HG02840 (cell line): Measurements from ENCODE around the gene GIPC3.
"Not testable (repeated sequence)": the region's sequence is repeated elsewhere in the genome, so short reads cannot be mapped to it uniquely, and the experiment has no call there.

ENCODE experiments used
- ATAC-seq: cut with Tn5 transposase; IDR thresholded peaks from one replicate; pipeline ENCODE4 v1.9.1; 2021; ENCODE audit warnings: mild to moderate bottlenecking, moderate library complexity, moderate number of reproducible peaks; ENCODE audit not compliant: unreplicated experiment, low FRiP score

GIPC3 gene

DNA sequence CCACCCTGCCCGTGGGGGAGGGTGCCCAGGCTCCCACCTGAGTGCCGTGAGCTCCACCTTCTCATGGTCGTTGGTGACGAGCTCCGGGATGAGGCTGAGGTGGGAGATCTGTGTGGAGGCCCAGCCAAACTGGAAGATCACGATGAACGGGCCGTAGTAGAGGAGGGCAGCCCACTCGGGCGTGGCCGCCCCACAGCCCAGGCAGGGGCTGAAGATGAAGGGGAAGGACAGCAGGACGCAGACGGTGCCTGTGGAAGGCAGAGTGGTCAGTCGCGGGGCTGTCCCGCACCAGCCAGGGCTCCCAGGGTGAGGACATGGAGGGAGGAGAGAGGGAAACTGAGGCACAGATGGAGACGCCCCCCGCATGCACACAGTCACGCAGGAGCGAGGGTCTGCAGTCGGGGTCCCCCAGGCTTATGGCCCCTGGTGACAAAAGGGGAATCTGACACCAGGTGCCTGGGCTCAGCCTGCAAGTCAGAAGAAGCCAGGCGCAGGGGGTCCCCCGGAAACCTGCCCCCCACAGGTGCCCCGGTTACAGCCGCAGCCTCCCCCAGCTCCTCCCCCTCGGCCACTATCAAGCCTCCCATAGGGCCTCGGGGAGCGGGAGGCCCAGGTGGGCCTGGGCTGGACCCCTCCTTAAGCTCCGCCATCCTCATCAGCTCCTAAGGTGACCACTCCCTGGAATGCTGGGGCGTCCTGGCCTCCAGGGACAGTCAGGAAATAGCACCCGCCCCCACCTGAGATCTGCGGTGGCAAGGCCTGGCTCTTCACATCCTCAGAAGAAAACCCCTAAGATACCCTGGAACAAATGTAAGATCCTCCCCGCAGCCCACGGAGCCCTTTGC lies 34.1 kb upstream of the GIPC3 start:
- ATAC-seq = no peak

DNA sequence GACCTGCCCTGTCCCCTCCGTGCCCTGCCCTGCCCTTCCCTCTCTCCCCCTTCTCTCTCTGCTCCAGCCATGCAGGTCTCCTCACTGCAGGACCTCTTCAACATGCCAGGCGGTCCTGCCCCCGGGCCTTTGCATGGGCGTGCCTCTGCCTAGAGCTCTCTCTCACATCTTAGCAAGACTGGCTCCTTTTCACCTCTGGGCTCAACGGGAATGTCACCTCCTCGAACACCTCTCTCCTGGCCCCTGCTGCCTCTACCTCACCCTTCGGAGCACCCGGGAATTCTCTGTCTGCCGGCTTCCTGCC lies 33.5 kb upstream of the GIPC3 start:
- no peak for ATAC-seq

DNA sequence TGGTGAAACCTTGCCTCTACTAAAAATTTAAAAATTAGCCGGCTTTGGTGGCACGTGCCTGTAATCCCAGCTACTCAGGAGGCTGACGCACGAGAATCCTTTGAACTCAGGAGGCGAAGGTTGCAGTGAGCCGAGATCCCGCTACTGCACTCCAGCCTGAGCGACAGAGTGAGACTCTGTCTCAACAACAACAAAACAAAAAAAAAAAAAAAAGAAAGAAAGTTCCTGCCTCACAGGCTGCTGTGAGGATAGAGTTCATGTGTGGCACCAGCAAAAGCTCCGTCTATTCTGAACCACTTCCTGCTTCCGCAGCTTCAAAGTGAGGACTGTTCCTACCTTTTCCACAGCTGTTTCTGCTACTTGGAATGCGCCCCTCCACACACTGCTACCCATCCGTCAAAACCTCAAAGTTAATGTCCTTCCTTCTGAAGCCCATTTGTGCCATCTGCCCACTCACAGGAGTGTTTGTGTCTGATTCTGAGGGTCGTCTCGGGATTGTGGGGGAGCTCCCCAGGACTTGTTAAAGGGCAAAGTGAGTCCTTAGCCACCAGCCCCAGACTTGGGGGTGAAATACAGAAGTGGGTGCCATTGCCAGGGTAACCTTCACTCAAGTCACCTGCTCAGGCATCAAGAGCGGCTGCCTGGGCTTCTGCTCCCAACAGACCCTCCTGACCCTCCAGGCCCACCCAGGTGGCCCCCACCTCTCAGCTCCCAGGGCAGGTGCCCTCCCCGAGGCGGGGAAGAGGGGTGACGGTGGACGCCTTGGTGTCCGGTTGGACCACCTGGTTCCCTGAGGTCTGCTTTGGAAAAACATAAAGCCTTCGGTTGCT lies 30.8 kb upstream of the GIPC3 start:
- no peak for ATAC-seq

DNA sequence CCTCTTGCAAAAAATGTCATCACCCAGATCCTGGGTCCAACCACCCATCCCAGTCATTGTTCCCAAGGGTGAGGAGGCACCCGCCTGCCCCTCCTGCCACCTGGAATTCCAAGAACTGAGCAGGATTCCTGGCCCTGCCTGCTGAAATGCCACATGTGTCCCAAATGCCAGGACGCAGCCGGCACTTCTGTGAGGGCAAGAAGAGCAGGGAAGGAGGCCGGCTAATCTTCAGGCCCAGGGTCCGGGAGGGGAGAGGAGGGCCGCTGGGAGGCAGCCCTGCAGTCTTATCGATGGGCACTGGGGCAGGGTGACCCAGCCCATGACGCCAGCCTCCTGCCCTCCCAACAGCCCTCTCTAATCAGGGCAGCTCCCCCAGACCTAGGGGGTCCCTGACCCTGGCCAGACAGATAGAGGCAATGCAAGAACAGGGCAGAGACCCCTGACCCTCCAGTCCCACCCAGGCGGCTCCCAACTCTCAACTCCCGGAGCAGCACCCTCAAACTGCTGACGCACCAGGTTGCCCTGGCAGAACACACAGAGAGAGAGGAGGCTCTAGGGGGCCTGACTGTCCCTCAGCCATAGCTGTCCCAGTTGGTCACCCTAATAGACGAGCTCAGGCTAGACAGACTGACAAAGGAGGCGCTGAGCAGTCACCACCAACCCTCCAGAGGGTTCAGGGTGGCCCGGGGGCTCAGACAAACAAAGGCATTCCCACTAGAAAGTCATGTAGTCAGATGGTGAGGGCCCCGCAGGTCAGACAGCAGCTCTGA lies 29.4 kb upstream of the GIPC3 start:
- ATAC-seq = no peak

DNA sequence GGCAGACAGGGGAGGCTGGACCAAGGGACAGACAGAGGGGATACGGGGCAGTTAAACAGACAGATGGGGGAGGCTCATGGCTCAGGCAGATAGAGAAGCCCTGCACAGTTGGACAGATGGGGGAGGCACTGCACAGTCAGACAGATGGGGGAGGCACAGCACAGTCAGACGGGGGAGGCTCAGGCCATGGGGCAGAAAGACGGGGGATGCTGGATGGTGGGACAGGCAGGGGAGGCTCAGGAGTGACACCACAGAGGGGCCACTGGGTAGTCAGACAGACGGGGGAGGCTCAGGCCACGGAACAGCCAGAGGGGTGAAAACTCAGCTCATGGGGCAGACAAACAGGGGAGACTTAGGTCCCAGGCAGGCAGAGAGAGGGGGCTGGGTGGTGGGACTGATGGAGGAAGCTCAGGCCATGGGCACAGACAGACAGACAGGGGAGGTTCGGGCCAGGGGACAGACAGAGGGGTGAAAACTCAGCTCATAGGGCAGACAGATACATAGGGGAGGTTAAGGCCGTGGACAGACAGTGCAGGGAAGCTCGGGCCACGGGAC lies 28.8 kb upstream of the GIPC3 start:
- ATAC-seq = no peak

DNA sequence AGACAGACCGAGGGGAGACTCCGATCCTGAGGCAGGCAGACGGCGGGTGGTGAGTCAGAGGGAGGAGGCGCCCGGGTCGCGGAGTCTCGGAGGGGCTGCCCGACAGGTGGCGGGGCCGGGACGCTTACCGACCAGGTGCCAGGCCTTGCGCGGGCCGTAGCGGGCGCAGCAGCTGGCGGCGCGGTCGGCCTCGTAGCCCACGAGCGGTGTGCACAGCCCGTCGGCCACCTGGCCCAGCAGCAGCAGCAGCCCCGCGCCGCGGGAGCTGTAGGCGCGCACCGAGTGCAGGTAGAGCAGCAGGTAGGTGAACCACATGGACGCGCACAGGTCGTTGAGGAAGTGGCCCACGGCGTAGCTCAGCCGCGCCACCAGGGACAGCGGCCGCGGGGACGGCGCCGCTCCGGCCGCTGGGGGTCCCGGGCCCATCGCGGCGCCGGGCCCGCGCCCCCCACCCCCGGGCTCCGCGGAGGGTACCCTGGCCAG lies 28.3 kb upstream of the GIPC3 start:
- peak; percentile 37 for ATAC-seq

DNA sequence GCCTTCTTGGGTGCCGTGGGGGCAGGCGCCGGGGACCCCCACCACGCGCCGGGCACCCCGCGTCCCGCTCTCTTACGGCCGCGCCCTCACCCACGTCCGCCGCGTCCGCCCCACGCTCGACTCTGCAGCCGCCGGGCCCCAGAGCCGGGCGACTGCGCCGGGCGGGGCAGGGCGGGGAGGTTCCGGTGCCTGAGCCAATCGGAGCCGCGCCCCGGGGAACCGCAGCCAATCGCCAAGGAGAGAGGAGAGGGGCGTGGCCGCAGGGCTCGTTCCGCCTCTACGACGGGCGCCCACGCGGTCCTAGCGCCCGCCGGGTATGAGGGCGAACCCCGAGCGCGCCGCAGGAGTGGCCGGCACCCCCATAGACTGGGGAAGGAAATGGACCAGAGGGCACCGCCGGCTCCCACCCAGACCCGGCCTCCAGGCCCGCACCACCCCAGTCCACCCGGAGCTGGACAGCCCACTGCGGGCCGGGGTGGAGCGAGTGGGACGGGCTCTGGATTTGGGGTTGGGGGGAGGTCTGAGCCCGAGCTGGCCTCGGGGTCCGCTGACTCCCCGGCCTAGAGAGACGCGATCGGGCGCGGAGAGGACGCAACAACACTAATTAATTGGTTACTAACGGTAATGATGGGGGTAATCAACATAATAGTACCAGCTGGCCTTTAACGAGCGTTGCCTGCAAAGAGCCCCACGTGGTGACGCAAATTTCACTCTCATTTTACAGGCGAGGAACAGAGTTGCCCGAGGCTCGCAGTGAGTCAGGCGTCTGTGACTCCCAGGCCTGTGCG lies 27.6 kb upstream of the GIPC3 start, which contains the start of gene MFSD12:
MFSD12 (minus strand) TSS at position 126 of the 788 bp plus-strand sequence. CDS start 183 bp downstream, outside the sequence.
- ATAC-seq = peak; percentile 79

DNA sequence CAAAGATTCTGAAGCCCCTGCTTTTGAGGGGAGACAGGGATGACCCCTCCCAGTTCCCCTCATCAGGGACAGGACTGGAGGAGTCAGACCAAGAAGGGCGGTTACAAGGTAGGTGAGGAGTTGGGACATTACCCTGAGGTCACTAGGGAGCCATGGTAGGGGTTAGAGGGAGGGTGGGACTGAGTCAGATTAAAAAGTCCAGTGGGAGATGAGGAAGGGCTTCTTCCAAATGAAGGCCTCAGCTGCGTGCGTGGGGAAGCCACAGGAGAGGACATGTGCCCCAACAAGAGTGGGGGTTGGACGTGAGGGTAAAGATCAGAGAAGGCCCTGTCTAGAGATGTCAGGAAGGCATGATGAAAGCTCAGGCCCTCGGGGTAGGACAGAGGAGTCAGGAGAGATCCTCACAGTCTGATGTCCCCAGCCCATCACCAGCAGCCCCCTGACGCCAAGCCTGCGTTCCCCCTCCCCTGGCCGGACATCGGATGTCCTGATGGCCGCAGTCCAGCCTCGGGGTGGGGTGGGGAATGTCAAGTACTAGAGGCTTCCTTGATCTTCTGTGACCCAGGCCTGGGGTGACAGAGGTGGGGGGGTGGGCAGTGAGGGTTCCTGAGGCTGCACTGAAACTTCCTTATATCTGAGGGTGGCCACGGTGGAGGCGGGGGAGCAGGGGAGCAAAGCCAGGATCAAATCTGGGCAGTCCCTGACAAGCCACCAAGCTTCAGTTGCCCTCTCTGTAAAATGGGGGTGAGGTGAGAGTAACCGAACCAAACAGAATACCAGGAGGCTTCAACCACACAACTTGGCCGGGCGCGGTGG lies 21.4 kb upstream of the GIPC3 start:
- no peak for ATAC-seq

DNA sequence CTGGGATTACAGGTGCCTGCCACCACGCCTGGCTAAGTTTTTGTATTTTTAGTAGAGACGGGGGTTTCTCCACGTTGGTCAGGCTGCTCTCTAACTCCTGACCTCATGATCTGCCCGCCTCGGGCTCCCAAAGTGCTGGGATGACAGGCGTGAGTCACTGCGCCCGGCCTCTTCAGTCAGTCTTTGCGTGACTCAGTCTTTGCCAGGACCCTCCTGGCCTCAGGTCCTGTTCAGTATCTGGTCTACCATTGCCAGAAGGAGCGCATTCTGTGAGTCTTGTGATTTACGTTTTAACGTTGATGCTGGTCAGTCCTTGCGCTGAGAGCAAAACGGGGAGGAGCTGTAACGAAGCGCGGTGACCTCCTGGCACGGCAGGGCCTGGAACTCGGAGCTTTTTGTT lies 20.1 kb upstream of the GIPC3 start:
- no peak for ATAC-seq

DNA sequence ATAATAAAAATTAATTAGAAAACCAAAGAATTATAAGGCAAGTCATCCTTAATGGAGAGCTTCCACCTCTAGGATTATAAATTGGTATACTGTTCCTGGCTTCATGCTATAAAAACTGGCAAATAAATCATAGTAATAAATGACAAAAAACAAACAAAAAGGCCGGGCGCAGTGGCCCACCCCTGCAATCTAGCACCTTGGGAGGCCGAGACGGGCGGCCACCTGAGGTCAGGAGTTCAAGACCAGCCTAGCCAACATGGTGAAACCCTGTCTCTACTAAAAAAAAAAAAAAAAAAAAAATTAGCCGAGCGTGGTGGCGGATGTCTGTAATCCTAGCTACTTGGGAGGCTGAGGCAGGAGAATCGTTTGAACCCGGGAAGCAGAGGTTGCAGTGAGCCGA lies 15.2 kb upstream of the GIPC3 start:
- not testable (repeated sequence) for ATAC-seq

DNA sequence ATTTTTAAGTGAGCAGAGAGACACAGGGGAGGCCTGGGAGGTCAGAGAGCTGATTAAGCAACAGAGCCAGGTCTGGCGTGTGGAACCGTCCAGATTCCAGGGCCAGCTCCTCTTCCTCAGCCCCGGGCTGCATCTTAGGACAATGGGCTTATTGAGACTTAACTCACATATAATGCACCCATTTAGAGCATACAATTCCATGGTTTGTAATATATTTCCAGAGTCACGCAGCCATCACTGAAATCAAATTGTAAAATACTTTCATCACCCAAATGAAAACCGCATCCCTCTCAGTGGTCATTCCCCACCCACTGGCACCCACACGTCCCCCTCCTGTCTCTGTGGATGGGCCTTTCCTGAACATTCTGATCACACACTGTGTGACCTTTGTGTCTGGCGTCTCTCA lies 14.7 kb upstream of the GIPC3 start:
- no peak for ATAC-seq

DNA sequence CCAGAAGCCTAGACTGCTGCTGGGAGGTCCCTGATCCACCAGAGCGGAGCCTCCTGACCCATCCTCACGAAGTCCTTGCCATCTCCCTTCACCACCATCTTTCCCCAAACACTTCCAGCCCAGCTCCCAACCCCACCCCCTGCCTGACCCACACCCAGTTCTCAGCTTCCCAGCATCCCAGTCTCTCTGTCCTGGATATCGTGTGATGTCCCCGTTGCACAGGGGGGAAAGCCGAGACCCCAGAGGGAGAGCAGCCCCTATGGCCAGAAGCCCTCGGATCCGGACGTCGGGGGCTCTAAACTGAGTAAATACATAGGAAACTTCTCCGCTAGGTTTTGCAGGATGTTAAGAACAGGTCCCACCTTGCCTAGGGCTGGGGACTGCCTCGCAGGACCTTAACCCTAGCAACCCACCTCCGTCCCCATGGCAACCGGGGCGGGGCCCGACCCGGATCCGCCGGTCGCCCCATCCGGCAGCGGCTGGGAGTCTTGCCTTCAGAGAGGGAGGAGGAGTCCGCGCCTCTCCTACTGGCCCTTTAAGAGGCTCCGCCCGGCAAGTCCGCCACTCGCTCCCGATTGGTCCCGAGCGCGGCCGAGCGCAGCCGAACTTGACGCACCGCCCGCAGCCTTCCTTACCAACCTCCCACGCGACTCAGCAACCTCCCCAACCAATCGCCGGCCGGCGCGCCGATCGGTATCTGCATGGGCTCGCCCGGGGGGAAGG lies 13.0 kb upstream of the GIPC3 start:
- peak; percentile 86 for ATAC-seq

DNA sequence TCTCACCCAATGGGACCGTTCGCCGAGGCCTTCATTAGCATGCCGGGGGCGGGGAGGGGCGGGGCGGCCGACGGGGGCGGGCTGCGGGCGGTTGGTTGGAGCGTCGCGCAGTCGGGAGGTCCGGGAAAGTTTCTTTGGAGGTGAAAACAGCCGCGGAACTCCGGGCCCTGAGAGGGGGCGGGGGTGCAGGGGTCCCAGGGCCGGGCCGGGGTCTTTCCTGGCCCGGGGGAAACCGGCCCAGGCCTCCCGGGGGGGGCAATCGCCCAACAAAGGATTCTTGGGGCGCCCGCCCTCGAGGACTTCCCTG lies 12.5 kb upstream of the GIPC3 start, which contains the start of gene HMG20B:
HMG20B (plus strand) TSS at position 90 of the 307 bp plus-strand sequence. CDS start 366 bp downstream, outside the sequence.
- ATAC-seq = no peak

DNA sequence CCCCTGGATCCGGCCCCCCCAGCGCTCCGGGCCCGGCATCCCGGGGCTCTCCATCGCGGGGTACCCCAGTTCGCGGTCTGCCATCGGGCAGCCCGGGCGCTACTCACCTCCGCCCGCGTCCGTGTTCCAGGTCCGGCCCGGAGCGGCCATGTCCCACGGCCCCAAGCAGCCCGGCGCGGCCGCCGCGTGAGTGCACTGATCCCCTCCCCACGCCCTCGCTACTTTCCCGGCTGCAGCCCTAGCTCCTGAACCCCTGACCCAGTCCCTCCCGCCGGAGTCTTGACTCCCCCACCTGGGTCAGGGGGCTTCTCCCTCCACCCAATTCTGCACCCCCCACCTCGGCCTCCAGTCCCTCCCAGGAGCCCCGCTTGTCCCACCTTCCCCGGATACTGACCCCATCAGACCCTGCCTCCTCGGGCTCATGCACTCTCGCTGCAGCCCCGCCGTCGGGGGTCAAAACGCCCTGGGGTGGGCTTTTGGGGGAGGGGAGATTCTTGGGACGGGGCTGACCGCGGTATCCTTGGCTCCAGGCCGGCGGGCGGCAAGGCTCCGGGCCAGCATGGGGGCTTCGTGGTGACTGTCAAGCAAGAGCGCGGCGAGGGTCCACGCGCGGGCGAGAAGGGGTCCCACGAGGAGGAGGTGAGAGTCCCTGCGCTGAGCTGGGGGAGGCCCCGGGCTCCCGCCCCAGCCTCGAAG lies 12.0 kb upstream of the GIPC3 start:
- ATAC-seq = peak; percentile 13

DNA sequence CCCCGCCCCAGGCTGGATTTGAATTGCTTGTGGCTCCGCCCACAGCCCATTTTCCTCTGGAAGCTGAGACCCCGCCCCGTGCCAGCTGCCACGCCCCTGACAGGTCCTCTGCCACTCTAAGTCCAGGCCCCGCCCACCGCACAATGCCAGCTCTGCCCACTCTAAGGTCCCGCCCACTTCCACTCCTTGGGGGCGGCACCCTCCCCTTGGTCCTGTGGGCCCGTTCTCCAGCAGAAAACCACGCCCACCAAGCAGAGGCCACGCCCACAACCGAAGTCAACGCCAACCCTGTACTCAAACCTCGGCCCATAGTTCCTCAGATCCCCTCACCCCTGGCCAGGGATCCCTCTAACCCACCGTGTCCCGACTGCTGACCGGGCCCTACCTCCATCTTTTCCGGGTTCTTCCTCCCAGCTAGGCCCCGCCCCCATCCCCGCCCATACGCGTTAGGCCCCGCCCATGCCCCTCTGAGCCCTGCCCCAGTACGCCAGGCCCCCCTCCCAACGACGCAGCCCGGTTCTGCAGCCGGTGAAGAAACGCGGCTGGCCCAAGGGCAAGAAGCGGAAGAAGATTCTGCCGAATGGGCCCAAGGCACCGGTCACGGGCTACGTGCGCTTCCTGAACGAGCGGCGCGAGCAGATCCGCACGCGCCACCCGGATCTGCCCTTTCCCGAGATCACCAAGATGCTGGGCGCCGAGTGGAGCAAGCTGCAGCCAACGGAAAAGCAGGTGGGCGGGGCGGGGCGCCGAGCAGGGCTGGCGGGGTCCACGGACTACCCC lies 11.2 kb upstream of the GIPC3 start:
- ATAC-seq = no peak

DNA sequence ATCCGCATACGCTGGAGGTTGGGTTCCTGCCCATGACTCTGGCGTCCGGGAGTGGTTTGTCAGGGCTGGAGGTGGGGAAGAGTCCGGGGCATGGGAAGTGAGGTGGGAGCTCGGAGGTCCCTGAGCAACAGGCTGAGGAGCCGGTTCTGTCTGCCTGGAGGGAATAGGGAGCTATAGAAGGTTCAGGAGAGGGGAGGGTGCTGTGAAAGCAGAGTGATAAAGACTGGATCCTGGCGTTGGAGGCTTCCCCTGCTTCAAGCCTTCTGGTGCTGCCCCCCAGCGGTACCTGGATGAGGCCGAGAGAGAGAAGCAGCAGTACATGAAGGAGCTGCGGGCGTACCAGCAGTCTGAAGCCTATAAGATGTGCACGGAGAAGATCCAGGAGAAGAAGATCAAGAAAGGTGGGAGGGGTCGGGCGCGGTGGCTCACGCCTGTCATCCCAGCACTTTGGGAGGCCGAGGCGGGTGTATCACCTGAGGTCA lies 10.0 kb upstream of the GIPC3 start:
- no peak for ATAC-seq
